Measurements from ENCODE around the gene HELZ2. TPM values are rescaled to one million over a fixed set of nuclear protein-coding genes. Genes with fewer than 3 reads are reported as not detected.
"Not testable (repeated sequence)": the region's sequence is repeated elsewhere in the genome, so short reads cannot be mapped to it uniquely, and the experiment has no call there.

The HELZ2 gene
- total RNA-seq, 1 donor from 2014 or later, result 31.4 TPM

DNA sequence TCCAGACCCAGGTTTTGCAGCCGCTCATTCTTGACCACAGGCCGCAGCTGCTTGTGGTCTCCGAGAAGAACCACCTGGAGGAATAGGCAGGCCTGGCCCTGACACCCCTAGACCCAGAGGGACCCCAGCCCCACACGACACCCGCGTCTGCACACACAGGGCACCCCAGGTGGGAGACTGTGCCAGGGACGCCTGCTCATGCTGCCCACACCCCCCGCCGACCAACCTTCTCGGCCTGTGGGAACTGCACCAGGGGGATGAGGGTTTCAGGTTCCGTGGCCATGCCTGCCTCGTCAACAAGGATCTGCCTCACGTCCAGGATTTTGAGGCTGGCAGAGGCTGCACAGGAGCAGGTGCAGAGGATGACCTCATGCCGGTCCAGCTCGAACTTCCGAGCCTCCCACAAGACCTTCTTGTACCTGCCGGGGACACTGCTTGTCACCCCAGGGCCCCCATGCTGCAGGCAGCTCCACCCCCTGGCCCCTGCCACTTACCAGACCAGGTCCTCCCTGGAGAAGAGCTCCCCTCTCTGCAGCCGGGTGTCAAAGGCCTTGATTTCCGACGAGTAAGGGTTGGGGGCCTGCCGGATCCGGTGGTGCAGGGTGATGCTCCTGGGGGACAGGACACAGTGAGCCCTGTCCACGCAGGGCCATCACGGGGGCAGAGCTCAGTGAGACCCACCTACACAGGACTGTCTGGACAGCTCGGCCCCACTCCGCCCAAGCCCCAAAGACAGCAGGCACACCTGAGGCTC lies 13.0 kb downstream of the HELZ2 start:
- H3K27me3 ChIP-seq, result no peaks in the 10 kb centered on the region
- peaks cover 0 to 47% of the 10 kb centered on the region in 2 donors for H3K36me3 ChIP-seq
- no peaks in the 10 kb centered on the region for H3K4me1 ChIP-seq
- TF ChIP-seq POLR2A (IDR thresholded peaks at IDR 0.05) (no peak), POLR2AphosphoS5 (IDR thresholded peaks at IDR 0.05; ENCODE audit: insufficient read depth in 1 of 2, low read depth in 1 of 2) (no peak)
- TF ChIP-seq, protein P1, sequence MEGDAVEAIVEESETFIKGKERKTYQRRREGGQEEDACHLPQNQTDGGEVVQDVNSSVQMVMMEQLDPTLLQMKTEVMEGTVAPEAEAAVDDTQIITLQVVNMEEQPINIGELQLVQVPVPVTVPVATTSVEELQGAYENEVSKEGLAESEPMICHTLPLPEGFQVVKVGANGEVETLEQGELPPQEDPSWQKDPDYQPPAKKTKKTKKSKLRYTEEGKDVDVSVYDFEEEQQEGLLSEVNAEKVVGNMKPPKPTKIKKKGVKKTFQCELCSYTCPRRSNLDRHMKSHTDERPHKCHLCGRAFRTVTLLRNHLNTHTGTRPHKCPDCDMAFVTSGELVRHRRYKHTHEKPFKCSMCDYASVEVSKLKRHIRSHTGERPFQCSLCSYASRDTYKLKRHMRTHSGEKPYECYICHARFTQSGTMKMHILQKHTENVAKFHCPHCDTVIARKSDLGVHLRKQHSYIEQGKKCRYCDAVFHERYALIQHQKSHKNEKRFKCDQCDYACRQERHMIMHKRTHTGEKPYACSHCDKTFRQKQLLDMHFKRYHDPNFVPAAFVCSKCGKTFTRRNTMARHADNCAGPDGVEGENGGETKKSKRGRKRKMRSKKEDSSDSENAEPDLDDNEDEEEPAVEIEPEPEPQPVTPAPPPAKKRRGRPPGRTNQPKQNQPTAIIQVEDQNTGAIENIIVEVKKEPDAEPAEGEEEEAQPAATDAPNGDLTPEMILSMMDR (IDR thresholded peaks at IDR 0.05), result no peak
- no peaks in the 10 kb centered on the region for H3K9me3 ChIP-seq
- intact Hi-C loops (cut with DNase I), result no loop called here
- H3K4me3 ChIP-seq, result no peak overlapping the region
- DNase-seq (ENCODE audit: extremely low spot score in 2 of 2), result no peak
- H3K27ac ChIP-seq, result no peak overlapping the region

DNA sequence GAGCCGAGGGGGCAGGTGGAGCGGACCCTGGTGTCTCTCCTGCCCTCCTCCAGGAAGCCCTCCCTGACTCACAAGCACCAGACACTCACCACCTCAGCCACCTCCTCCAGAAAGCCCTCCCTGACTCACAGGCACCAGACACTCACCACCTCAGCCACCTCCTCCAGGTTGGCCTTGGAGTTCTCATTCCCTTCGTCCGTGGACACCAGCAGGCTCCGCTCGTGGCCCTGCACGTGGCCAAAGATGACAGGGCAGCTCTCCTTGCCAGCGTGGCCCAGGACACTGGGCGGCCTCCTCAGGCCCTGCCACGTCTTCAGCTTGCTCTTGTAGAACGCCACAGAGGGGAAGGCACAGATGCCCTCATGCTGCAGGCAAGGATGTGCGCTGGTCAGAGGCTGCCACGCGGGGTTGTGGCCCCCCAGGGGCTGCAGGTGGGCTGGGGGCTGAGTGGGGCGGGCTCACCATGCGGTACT lies 13.7 kb downstream of the HELZ2 start:
- Histone ChIP-seq H3K9me3 (no peaks in the 10 kb centered on the region), H3K27me3 (no peaks in the 10 kb centered on the region), H3K36me3 (peaks cover 0 to 47% of the 10 kb centered on the region in 2 donors), H3K4me3 (no peak overlapping the region), H3K4me1 (no peaks in the 10 kb centered on the region), H3K27ac (no peak overlapping the region)
- DNase-seq (ENCODE audit: extremely low spot score in 2 of 2), result no peak
- intact Hi-C loops (cut with DNase I), result no loop called here
- TF ChIP-seq, protein P1 (IDR thresholded peaks at IDR 0.05), result no peak
- TF ChIP-seq POLR2AphosphoS5 (IDR thresholded peaks at IDR 0.05; ENCODE audit: insufficient read depth in 1 of 2, low read depth in 1 of 2) (no peak), POLR2A (IDR thresholded peaks at IDR 0.05) (no peak)

DNA sequence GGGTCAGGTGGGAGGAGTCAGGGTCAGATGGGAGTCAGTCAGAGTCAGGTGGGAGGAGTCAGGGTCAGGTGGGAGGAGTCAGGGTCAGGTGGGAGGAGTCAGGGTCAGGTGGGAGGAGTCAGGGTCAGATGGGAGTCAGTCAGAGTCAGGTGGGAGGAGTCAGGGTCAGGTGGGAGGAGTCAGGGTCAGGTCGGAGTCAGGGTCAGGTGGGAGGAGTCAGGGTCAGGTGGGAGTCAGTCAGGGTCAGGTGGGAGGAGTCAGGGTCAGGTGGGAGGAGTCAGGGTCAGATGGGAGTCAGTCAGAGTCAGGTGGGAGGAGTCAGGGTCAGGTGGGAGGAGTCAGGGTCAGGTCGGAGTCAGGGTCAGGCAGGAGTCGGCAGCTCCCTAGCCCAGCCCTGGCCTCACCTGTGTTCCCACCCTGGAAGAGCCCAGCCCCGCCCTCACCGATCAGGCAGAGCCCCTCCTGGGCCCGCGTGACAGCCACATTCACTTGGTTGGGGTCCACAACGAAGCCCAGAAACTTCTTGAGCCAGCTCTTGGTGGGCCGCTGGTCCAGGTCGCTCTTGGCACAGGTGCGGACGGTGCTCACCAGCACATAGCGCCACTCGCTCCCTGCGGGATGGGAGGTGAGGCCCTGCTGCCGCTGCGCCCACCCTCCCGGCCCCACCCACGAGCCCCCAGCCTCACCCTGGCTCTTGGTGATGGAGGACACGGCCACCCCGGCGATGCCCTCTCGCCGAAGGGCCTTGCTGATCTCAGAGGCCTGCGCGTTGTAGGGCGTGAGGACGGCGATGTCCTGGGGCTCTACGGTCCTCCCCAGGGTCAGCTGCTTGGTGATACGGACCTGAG lies 14.3 kb downstream of the HELZ2 start:
- H3K36me3 ChIP-seq, result peaks cover 0 to 47% of the 10 kb centered on the region in 2 donors
- H3K27ac ChIP-seq; H3K9me3 ChIP-seq; H3K27me3 ChIP-seq; DNase-seq (ENCODE audit: extremely low spot score in 2 of 2); H3K4me1 ChIP-seq; H3K4me3 ChIP-seq: not testable (repeated sequence)
- intact Hi-C loops (cut with DNase I), result loop anchor here (5.0 kb wide), 1 partner anchor 1452 kb away; no protein-coding TSS in a partner anchor

DNA sequence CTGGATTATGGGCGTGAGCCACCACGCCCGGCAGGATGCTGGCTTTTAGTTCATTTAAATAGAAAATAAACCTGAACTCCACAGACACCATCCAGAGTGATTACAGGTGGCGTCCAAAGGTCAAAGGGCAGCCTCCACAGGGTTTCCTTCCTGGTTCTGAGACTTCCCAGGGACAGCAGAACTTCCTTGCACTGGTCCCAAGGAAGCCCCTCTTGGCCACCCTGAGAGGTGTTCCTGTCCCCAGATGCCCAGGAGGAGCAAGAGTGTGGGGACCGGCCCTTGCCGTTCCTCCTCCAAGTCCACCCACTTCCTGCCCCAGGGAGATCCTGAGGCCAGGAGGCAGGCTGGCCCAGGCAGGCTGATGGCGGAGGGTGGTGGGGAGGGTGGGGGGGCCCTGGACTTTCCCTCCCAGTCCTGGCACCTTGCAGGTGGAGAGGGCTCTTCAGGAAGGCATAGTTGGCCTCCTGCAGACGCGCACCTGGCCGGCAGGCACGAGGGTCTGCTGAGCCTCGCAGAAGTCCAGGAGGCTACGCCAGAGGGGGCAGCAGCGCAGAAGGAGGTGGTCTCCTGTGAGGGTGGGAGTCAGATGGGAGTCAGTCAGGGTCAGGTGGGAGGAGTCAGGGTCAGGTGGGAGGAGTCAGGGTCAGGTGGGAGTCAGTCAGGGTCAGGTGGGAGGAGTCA lies 15.1 kb downstream of the HELZ2 start:
- no peak overlapping the region for H3K27ac ChIP-seq
- H3K36me3 ChIP-seq, result peaks cover 0 to 43% of the 10 kb centered on the region in 2 donors
- peaks cover 7% of the 10 kb centered on the region for H3K4me1 ChIP-seq
- intact Hi-C loops (cut with DNase I), result loop anchor here (5.0 kb wide), 1 partner anchor 1452 kb away; no protein-coding TSS in a partner anchor
- TF ChIP-seq POLR2AphosphoS5 (IDR thresholded peaks at IDR 0.05; ENCODE audit: insufficient read depth in 1 of 2, low read depth in 1 of 2) (no peak), POLR2A (IDR thresholded peaks at IDR 0.05) (no peak)
- TF ChIP-seq, protein P1 (IDR thresholded peaks at IDR 0.05), result no peak
- H3K27me3 ChIP-seq, result no peaks in the 10 kb centered on the region
- no peak for DNase-seq (ENCODE audit: extremely low spot score in 2 of 2)
- H3K9me3 ChIP-seq, result no peaks in the 10 kb centered on the region
- no peak overlapping the region for H3K4me3 ChIP-seq

DNA sequence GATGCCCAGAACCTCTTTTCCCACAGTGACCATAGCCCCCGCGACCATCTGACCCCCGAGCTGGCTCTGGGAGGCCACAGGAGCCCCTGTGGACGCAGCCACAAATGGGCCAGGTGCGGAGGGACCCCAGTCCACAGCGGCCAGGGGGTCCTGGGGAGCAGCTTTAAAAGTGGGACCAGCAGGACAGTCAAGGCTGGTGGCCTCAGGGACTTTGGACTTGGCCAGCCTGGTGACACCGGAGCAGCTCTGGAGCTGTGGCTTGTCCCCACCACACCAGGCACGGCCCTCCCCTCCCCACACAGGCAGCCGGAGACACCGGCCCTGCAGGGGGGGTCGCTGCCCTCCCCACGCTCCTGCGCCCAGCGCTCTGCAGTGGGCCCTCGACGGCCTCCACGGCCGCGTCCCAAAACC lies 16.6 kb downstream of the HELZ2 start:
- intact Hi-C loops (cut with DNase I), result loop anchor here (5.0 kb wide), 1 partner anchor 1450 kb away; no protein-coding TSS in a partner anchor
- H3K36me3 ChIP-seq, result peaks cover 0 to 29% of the 10 kb centered on the region in 2 donors
- H3K4me3 ChIP-seq, result no peak overlapping the region
- no peak overlapping the region for H3K27ac ChIP-seq
- peaks cover 22% of the 10 kb centered on the region for H3K4me1 ChIP-seq
- H3K27me3 ChIP-seq, result no peaks in the 10 kb centered on the region
- TF ChIP-seq POLR2A (IDR thresholded peaks at IDR 0.05), result no peak
- TF ChIP-seq, protein P1 (IDR thresholded peaks at IDR 0.05), result no peak
- no peak for TF ChIP-seq POLR2AphosphoS5 (IDR thresholded peaks at IDR 0.05; ENCODE audit: insufficient read depth in 1 of 2, low read depth in 1 of 2)
- H3K9me3 ChIP-seq, result no peaks in the 10 kb centered on the region
- no peak for DNase-seq (ENCODE audit: extremely low spot score in 2 of 2)

All from vagina (tissue), 2 donors.